Measurements from ENCODE around the gene CHD9. TPM values are rescaled to one million over a fixed set of nuclear protein-coding genes. Genes with fewer than 3 reads are reported as not detected.

The CHD9 gene
- polyA plus RNA-seq, 1 donor from 2014 or later: 69.3 TPM

- Histone ChIP-seq H2AFZ (ENCODE audit: low read depth, low read length) (no peak overlapping the region), H3K36me3 (ENCODE audit: insufficient read depth, low read length) (no peaks in the 10 kb centered on the region), H3K27ac (ENCODE audit: low read length) (no peak overlapping the region), H3K9ac (ENCODE audit: low read length) (no peak overlapping the region), H3K4me2 (ENCODE audit: low read length) (no peak overlapping the region), H3K9me3 (ENCODE audit: low read length) (no peaks in the 10 kb centered on the region), H4K20me1 (ENCODE audit: insufficient read depth) (peaks cover 4% of the 10 kb centered on the region), H3F3A (ENCODE audit: insufficient read depth, low read length, poor library complexity, severe bottlenecking) (no peaks in the 10 kb centered on the region), H3K79me2 (replicated peaks; ENCODE audit: insufficient read depth, low read length) (peaks cover 82% of the 10 kb centered on the region), H3K27me3 (ENCODE audit: insufficient read depth, low read depth, low read length) (no peaks in the 10 kb centered on the region), H3K9me2 (ENCODE audit: insufficient read depth, low read length) (no peaks in the 10 kb centered on the region), H3K4me3 (ENCODE audit: low read length) (no peak overlapping the region)
- TF ChIP-seq EP300 (conservative IDR thresholded peaks at IDR 0.05; ENCODE audit: poor library complexity, severe bottlenecking) (no peak), POLR2AphosphoS5 (IDR thresholded peaks at IDR 0.05) (no peak), CTCF (IDR thresholded peaks at IDR 0.05; ENCODE audit: poor library complexity, severe bottlenecking) (no peak), SMC3 (conservative IDR thresholded peaks at IDR 0.05; ENCODE audit: poor library complexity) (no peak), REST (IDR thresholded peaks at IDR 0.05; ENCODE audit: borderline replicate concordance) (no peak), TAF1 (IDR thresholded peaks at IDR 0.05; ENCODE audit: low read depth) (no peak), RAD21 (conservative IDR thresholded peaks at IDR 0.05) (no peak), MXI1 (conservative IDR thresholded peaks at IDR 0.05; ENCODE audit: poor library complexity, severe bottlenecking) (no peak), EZH2 (IDR thresholded peaks at IDR 0.05; ENCODE audit: borderline replicate concordance, insufficient read depth, low read length, poor library complexity, severe bottlenecking) (no peak)
Measured at GRCh38 chr16:53220585-53220984, 165.8 kb downstream of the CHD9 start.

GRCh38 chr16:53224951-53225533 is 170.3 kb downstream of the CHD9 start:
- no peaks in the 10 kb centered on the region for H4K20me1 ChIP-seq (ENCODE audit: insufficient read depth)
- H3K79me2 ChIP-seq (replicated peaks; ENCODE audit: insufficient read depth, low read length): peaks cover 38% of the 10 kb centered on the region
- H2AFZ ChIP-seq (ENCODE audit: low read depth, low read length): no peak overlapping the region
- no peak overlapping the region for H3K27ac ChIP-seq (ENCODE audit: low read length)
- H3K4me2 ChIP-seq (ENCODE audit: low read length): no peak overlapping the region
- TF ChIP-seq EZH2 (IDR thresholded peaks at IDR 0.05; ENCODE audit: borderline replicate concordance, insufficient read depth, low read length, poor library complexity, severe bottlenecking) (no peak), SMC3 (conservative IDR thresholded peaks at IDR 0.05; ENCODE audit: poor library complexity) (no peak), TAF1 (IDR thresholded peaks at IDR 0.05; ENCODE audit: low read depth) (no peak), REST (IDR thresholded peaks at IDR 0.05; ENCODE audit: borderline replicate concordance) (no peak), POLR2AphosphoS5 (IDR thresholded peaks at IDR 0.05) (no peak), MXI1 (conservative IDR thresholded peaks at IDR 0.05; ENCODE audit: poor library complexity, severe bottlenecking) (no peak), EP300 (conservative IDR thresholded peaks at IDR 0.05; ENCODE audit: poor library complexity, severe bottlenecking) (no peak)
- H3K9me2 ChIP-seq (ENCODE audit: insufficient read depth, low read length): no peaks in the 10 kb centered on the region
- no peaks in the 10 kb centered on the region for H3K27me3 ChIP-seq (ENCODE audit: insufficient read depth, low read depth, low read length)
- H3K4me3 ChIP-seq (ENCODE audit: low read length): no peak overlapping the region
- H3K36me3 ChIP-seq (ENCODE audit: insufficient read depth, low read length): peaks cover 4% of the 10 kb centered on the region
- H3K9ac ChIP-seq (ENCODE audit: low read length): no peak overlapping the region
- H3K9me3 ChIP-seq (ENCODE audit: low read length): no peaks in the 10 kb centered on the region
- H3F3A ChIP-seq (ENCODE audit: insufficient read depth, low read length, poor library complexity, severe bottlenecking): no peaks in the 10 kb centered on the region

Measured in neural cell (in vitro differentiated cells).